ENCODE measurements around the gene CCDC177. TPM values are rescaled to one million over a fixed set of nuclear protein-coding genes. Genes with fewer than 3 reads are reported as not detected.
"Not testable (repeated sequence)": the region's sequence is repeated elsewhere in the genome, so short reads cannot be mapped to it uniquely, and the experiment has no call there.

CCDC177 gene
- total and polyA plus RNA-seq, 8 donors: 0.04 to 0.05 TPM; not detected in 6

DNA sequence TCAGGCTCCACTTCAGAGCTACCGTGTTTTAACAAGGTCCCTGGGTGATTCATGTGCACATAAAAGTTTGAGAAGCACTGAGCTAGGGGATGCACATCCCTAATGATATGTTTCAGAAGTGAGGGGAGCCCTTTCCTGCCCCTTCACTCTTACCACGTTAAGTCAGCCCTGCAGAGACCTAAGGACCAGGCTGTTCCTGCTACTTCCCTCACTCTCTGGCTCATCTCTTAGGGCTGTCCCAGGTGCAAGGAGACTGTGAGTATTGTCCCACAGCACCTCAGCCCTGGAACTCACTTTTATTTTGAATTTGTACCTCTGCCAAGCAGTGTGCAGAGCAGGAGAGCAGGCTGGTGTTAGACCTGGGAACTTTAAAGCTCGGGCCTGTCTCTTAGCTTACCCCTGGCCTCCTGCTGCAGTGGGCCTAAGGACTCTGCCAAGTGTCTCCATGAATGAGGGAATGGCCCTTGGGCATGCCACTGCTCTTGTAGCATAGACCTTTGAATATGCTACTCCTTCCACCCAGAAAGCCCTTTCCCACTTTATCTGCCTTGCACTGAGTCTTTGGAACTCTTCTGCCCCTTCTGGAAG lies 25.7 kb upstream of the CCDC177 start:
- DNase-seq (no peak), ATAC-seq (no peak)
- Histone ChIP-seq H3K27ac (no peak overlapping the region), H3K27me3 (no peaks in the 10 kb centered on the region), H3K36me3 (no peaks in the 10 kb centered on the region), H3K9me3 (no peaks in the 10 kb centered on the region), H3K4me1 (peaks cover 0 to 7% of the 10 kb centered on the region in 2 donors), H3K4me3 (no peak overlapping the region)
- TF ChIP-seq CTCF (IDR thresholded peaks at IDR 0.05): no peak
- intact Hi-C loops (cut with DNase I): no loop called here

- not testable (repeated sequence) for ATAC-seq, H3K4me1 ChIP-seq, H3K4me3 ChIP-seq, H3K27ac ChIP-seq, DNase-seq, H3K9me3 ChIP-seq, H3K27me3 ChIP-seq, H3K36me3 ChIP-seq
- intact Hi-C loops (cut with DNase I): loop anchor here in 1 of 2 donors (10.0 kb wide), 1 partner anchor 125 kb away; no protein-coding TSS in a partner anchor
These were observed 24.8 kb upstream of the CCDC177 start for GRCh38 chr14:69599431-69599830.

GRCh38 chr14:69595336-69595735 lies 20.7 kb upstream of the CCDC177 start:
- Histone ChIP-seq H3K27ac (no peak overlapping the region), H3K36me3 (no peaks in the 10 kb centered on the region), H3K4me1 (no peaks in the 10 kb centered on the region), H3K27me3 (no peaks in the 10 kb centered on the region), H3K9me3 (no peaks in the 10 kb centered on the region), H3K4me3 (no peak overlapping the region)
- no peak for ATAC-seq
- intact Hi-C loops (cut with DNase I): loop anchor here in 1 of 2 donors (10.0 kb wide), 1 partner anchor 129 kb away; no protein-coding TSS in a partner anchor
- TF ChIP-seq CTCF (IDR thresholded peaks at IDR 0.05): no peak
- no peak for DNase-seq

- no peak overlapping the region for H3K27ac ChIP-seq
- H3K27me3 ChIP-seq: no peaks in the 10 kb centered on the region
- H3K4me1 ChIP-seq: no peaks in the 10 kb centered on the region
- no peaks in the 10 kb centered on the region for H3K36me3 ChIP-seq
- no peaks in the 10 kb centered on the region for H3K9me3 ChIP-seq
- TF ChIP-seq CTCF (IDR thresholded peaks at IDR 0.05): no peak
- no peak overlapping the region for H3K4me3 ChIP-seq
- ATAC-seq: no peak
- intact Hi-C loops (cut with DNase I): loop anchor here in 1 of 2 donors (10.0 kb wide), 1 partner anchor 130 kb away; no protein-coding TSS in a partner anchor
- no peak for DNase-seq
These were observed 20.2 kb upstream of the CCDC177 start for GRCh38 chr14:69594846-69595245.

DNA sequence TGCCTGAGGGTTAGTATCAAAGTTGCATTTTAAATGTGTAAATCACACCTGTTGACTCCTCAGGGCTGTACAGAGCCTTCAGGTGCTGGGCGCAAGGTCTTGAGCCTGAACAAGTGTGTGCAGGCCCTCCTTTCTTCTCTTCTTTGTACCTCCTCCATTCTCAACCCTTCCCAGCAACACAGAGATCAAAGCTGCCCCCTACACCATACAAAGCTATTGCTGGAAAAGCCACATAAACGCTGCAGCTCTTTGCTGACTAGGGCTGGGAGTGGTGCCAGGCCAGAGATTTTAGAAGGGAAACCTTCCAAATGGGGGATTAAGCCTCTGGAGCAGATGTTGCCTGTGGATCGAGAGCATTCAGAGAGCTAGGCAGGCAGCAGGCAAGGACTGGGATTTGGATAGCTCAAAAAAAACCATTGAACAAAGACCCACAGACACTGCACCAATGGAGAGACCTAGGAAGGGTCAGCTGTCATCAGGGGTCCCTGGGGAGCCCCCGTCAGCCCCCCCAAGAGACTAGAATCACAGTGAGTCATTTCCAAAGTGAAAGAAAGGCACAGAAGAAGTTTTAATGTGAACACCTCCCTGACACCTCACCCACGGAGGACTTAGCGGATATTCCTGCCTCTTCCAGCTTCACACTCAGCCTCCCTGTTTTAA lies 18.5 kb upstream of the CCDC177 start:
- H3K27me3 ChIP-seq: no peaks in the 10 kb centered on the region
- H3K4me1 ChIP-seq: no peaks in the 10 kb centered on the region
- no peak for TF ChIP-seq CTCF (IDR thresholded peaks at IDR 0.05)
- peak; percentile 57 for ATAC-seq
- H3K4me3 ChIP-seq: no peak overlapping the region
- no peaks in the 10 kb centered on the region for H3K36me3 ChIP-seq
- intact Hi-C loops (cut with DNase I): loop anchor here in 1 of 2 donors (10.0 kb wide), 1 partner anchor 132 kb away; no protein-coding TSS in a partner anchor
- peak in 2 of 4 donors; percentile 83 to 90 for DNase-seq
- no peak overlapping the region for H3K27ac ChIP-seq
- H3K9me3 ChIP-seq: no peaks in the 10 kb centered on the region

Measured in left lung (tissue), 10 donors.